ENCODE measurements around the gene ASPN. TPM values are rescaled to one million over a fixed set of nuclear protein-coding genes. Genes with fewer than 3 reads are reported as not detected.

ASPN gene
- total and polyA plus RNA-seq, 2 of the 13 experiments (the other 11 are each of a cell fraction or from before 2014, with no cell fraction given) = not detected

- 69% methylated on average over 1 of the region's 1 CpG for WGBS (ENCODE audit: low lambda C conversion rate)
- TF ChIP-seq ZBTB42 (CRISPR knock-in tag; IDR thresholded peaks at IDR 0.05) = no peak
- no peak for TF ChIP-seq TOE1 (CRISPR knock-in tag; IDR thresholded peaks at IDR 0.05)
- TF ChIP-seq ZNF616 (CRISPR knock-in tag; IDR thresholded peaks at IDR 0.05; ENCODE audit: low read depth) = no peak
- TF ChIP-seq RNF2 (conservative IDR thresholded peaks at IDR 0.05; ENCODE audit: low read depth) = no peak
- no peak for TF ChIP-seq SMAD3 (CRISPR knock-in tag; IDR thresholded peaks at IDR 0.05)
- TF ChIP-seq SNAPC2 (CRISPR knock-in tag; IDR thresholded peaks at IDR 0.05) = no peak
- ATAC-seq = no peak
- Histone ChIP-seq H3K79me2 (ENCODE audit: insufficient read depth, low read length) (no peaks in the 10 kb centered on the region), H3K4me2 (ENCODE audit: low read depth, low read length) (no peak overlapping the region), H3K36me3 (replicated peaks in 1 of 2; ENCODE audit: control insufficient read depth in 1 of 2, insufficient read depth in 2 of 2, low read length in 2 of 2) (no peaks in the 10 kb centered on the region), H3K27me3 (ENCODE audit: control insufficient read depth in 1 of 2, insufficient read depth in 2 of 2, low read length in 2 of 2) (no peaks in the 10 kb centered on the region), H4K20me1 (ENCODE audit: insufficient read depth, low read length) (no peaks in the 10 kb centered on the region), H3K27ac (ENCODE audit: extremely low read length, insufficient read depth, low read length) (no peak overlapping the region), H3K4me1 (ENCODE audit: insufficient read depth, low read length) (no peaks in the 10 kb centered on the region), H3K4me3 (replicated peaks in 1 of 3; ENCODE audit: insufficient read depth in 1 of 3, low read depth in 2 of 3, low read length in 3 of 3) (no peak overlapping the region), H3K9ac (ENCODE audit: insufficient read depth, low read depth, low read length) (no peak overlapping the region), H3K9me3 (ENCODE audit: low read length) (no peaks in the 10 kb centered on the region), H2AFZ (ENCODE audit: low read length) (no peak overlapping the region)
- ChIA-PET POLR2A (no interaction called here), CTCF (ENCODE audit: low intra/inter-chr PET ratio, low total read pairs) (no interaction called here)
- intact Hi-C loops (cut with micrococcal nuclease; ENCODE audit: unreplicated experiment) (loop anchor here (5.0 kb wide), 1 partner anchor 298 kb away; no protein-coding TSS in a partner anchor), in situ Hi-C loops (cut with HindIII; ENCODE audit: extremely low pct_ligation_motif_present, low pct_unique_long_range_greater_than_20kb) (loop anchor here (25.0 kb wide), 1 partner anchor 298 kb away; no protein-coding TSS in a partner anchor)
- no peak for FAIRE-seq
- DNase-seq (ENCODE audit: low spot score) = no peak
- no TSS peak for BruUV-seq (replicated peaks)
Measured at GRCh38 chr9:92435263-92435662, 47.0 kb downstream of the ASPN start.

GRCh38 chr9:92432972-92433548 is 49.2 kb downstream of the ASPN start:
- Histone ChIP-seq H3K79me2 (ENCODE audit: insufficient read depth, low read length) (no peaks in the 10 kb centered on the region), H2AFZ (ENCODE audit: low read length) (no peak overlapping the region), H3K36me3 (replicated peaks in 1 of 2; ENCODE audit: control insufficient read depth in 1 of 2, insufficient read depth in 2 of 2, low read length in 2 of 2) (no peaks in the 10 kb centered on the region), H3K9ac (ENCODE audit: insufficient read depth, low read depth, low read length) (no peak overlapping the region), H3K4me2 (ENCODE audit: low read depth, low read length) (no peak overlapping the region), H3K27me3 (ENCODE audit: control insufficient read depth in 1 of 2, insufficient read depth in 2 of 2, low read length in 2 of 2) (no peaks in the 10 kb centered on the region), H3K27ac (ENCODE audit: extremely low read length, insufficient read depth, low read length) (no peak overlapping the region), H3K4me3 (replicated peaks in 1 of 3; ENCODE audit: insufficient read depth in 1 of 3, low read depth in 2 of 3, low read length in 3 of 3) (no peak overlapping the region), H3K4me1 (ENCODE audit: insufficient read depth, low read length) (no peaks in the 10 kb centered on the region), H3K9me3 (ENCODE audit: low read length) (no peaks in the 10 kb centered on the region), H4K20me1 (ENCODE audit: insufficient read depth, low read length) (no peaks in the 10 kb centered on the region)
- no TSS peak for BruUV-seq (replicated peaks)
- 96% methylated on average over 5 of the region's 5 CpGs for WGBS (ENCODE audit: low lambda C conversion rate)
- ChIA-PET POLR2A (no interaction called here), CTCF (ENCODE audit: low intra/inter-chr PET ratio, low total read pairs) (no interaction called here)
- ATAC-seq = no peak
- in situ Hi-C loops (cut with HindIII; ENCODE audit: extremely low pct_ligation_motif_present, low pct_unique_long_range_greater_than_20kb) = loop anchor here (25.0 kb wide), 1 partner anchor 296 kb away; no protein-coding TSS in a partner anchor
- DNase-seq (ENCODE audit: low spot score) = no peak
- intact Hi-C loops (cut with micrococcal nuclease; ENCODE audit: unreplicated experiment) = no loop called here
- FAIRE-seq = no peak
- TF ChIP-seq RFXAP (CRISPR knock-in tag; IDR thresholded peaks at IDR 0.05; ENCODE audit: borderline replicate concordance) (no peak), MYNN (CRISPR knock-in tag; IDR thresholded peaks at IDR 0.05; ENCODE audit: low read depth) (no peak), HNF4G (IDR thresholded peaks at IDR 0.05; ENCODE audit: borderline replicate concordance, low read depth, low read length) (no peak), HNF4G (CRISPR knock-in tag; IDR thresholded peaks at IDR 0.05; ENCODE audit: borderline replicate concordance, low read depth) (no peak)

Data from HepG2 (cell line).